HCT116 (cell line): ENCODE results near the gene CYP3A7.

ENCODE experiments used
- EZH2 ChIP-seq: fragments of 200-600 bp; sonication (generic); IDR thresholded peaks from 2 replicates; pipeline ENCODE4 v1.6.1; 2017; ENCODE audit warnings: antibody characterized with exemption, mixed run types
- EZH2phosphoT487 ChIP-seq: fragments of 200-600 bp; IDR thresholded peaks from 2 replicates; pipeline ENCODE4 v1.6.1; 2018; ENCODE audit warnings: antibody characterized with exemption, borderline replicate concordance
- POLR2A ChIP-seq: IDR thresholded peaks from 2 replicates; pipeline ENCODE4 v1.7.0; 2011; ENCODE audit warnings: borderline replicate concordance; ENCODE audit not compliant: insufficient read depth, insufficient read length; ENCODE audit errors: extremely low read depth
- SIN3A ChIP-seq: IDR thresholded peaks from 2 replicates; pipeline ENCODE4 v1.6.1; 2012; ENCODE audit warnings: low read depth
- TF ChIP-seq, protein P1 (sequence below), 3 experiments: fragments of 200-600 bp in 1 of 3; sonication (generic) in 1 of 3; IDR thresholded peaks in 2 of 3; conservative IDR thresholded peaks in 1 of 3; 2 replicates each; pipeline ENCODE4 v1.5.1; 2012 to 2017; ENCODE audit warnings: low read depth in 2 of 3, low read length in 2 of 3, antibody characterized with exemption in 1 of 3, borderline replicate concordance in 1 of 3, control low read depth in 1 of 3, mild to moderate bottlenecking in 1 of 3, mixed read lengths in 1 of 3, mixed run types in 1 of 3, moderate library complexity in 1 of 3; ENCODE audit not compliant: insufficient read depth in 1 of 3

- TF ChIP-seq EZH2 (no peak), EZH2phosphoT487 (no peak), SIN3A (no peak), POLR2A (no peak)
- TF ChIP-seq, protein P1, sequence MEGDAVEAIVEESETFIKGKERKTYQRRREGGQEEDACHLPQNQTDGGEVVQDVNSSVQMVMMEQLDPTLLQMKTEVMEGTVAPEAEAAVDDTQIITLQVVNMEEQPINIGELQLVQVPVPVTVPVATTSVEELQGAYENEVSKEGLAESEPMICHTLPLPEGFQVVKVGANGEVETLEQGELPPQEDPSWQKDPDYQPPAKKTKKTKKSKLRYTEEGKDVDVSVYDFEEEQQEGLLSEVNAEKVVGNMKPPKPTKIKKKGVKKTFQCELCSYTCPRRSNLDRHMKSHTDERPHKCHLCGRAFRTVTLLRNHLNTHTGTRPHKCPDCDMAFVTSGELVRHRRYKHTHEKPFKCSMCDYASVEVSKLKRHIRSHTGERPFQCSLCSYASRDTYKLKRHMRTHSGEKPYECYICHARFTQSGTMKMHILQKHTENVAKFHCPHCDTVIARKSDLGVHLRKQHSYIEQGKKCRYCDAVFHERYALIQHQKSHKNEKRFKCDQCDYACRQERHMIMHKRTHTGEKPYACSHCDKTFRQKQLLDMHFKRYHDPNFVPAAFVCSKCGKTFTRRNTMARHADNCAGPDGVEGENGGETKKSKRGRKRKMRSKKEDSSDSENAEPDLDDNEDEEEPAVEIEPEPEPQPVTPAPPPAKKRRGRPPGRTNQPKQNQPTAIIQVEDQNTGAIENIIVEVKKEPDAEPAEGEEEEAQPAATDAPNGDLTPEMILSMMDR (IDR thresholded peaks at IDR 0.05 in 2 of 3, conservative IDR thresholded peaks at IDR 0.05 in 1 of 3; ENCODE audit: borderline replicate concordance in 1 of 3, insufficient read depth in 1 of 3, low read depth in 2 of 3, low read length in 2 of 3): no peak
Measured at GRCh38 chr7:99719996-99720769, 14.8 kb downstream of the CYP3A7 start.
